ENCODE measurements around the gene QDPR. TPM values are rescaled to one million over a fixed set of nuclear protein-coding genes. Genes with fewer than 3 reads are reported as not detected.
"Not testable (repeated sequence)": the region's sequence is repeated elsewhere in the genome, so short reads cannot be mapped to it uniquely, and the experiment has no call there.

Gene QDPR
- polyA plus RNA-seq, 3 donors = 20.6 to 90.0 (median 64.4) TPM

DNA sequence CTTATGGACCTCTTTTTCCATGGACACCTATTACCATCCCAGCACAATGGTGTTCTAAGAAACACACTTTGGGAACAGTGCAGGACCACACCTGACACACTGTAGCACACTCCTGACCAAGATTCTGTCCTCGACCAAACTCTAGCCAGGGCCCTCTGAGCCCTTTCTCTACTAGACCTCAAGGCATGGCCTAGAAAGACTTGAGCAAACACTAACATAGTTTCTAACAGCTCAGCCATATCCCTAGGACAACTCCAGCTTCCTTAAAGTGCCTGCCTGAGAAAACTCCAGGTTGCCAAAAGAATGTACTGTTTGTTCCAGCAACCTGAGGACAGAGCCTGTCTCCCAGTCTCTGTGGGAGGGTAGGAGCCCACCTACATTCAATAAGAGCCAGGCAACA lies 48.3 kb downstream of the QDPR start:
- WGBS, 3 donors = 90 to 100% (median 96%) methylated on average over 1 of the region's 1 CpG
- no peak overlapping the region for H3K27ac ChIP-seq (ENCODE audit: low read depth, low read length)

DNA sequence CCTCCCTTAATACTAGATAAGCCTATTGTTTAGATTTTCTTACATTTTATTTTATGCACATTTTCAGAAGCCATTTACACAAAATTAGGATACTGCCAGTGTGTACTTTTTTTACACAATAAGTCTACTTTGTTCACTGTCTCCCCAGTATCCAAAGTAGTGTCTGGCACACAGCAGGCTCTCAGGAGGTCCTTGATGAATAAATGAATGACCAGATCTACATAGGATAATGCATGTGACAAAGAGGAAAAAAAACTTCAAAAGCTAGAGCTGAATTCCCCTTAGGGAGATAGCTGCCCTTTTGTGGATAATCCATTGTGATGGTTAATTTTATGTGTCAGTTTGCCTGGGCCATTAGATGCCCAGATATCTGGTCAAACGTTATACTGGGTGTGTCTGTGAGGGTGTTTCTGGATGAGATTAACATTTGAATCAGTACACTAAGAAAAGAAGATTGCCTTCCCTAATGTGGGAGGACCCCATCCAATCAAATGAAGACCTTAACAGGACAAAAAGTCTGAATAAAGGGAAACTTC lies 61.6 kb downstream of the QDPR start:
- 25 to 47% (median 38%) methylated on average over 1 of the region's 1 CpG for WGBS, 3 donors
- H3K27ac ChIP-seq (ENCODE audit: low read depth, low read length) = no peak overlapping the region

DNA sequence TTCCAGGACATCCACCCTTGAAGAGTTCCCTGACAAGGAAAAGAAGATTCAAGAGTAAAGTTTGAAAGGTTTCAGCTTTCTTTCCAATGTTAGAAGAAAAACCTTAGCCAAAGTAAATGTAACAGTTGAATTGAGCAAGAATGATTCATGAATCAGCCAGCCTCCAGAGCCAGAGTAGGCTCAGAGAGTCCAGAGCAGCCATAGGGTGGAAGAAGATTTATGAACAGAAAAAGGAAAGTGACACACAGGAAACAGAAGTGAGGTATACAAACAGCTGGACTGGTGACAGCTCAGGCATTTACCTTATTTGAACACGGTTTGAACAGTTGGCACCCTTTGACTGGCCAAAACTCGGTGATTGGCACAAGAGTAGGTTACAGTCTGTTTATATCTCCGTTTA lies 63.2 kb downstream of the QDPR start:
- no peak overlapping the region for H3K27ac ChIP-seq (ENCODE audit: low read depth, low read length)
- 50 to 56% (median 52%) methylated on average over 3 of the region's 3 CpGs for WGBS, 3 donors

DNA sequence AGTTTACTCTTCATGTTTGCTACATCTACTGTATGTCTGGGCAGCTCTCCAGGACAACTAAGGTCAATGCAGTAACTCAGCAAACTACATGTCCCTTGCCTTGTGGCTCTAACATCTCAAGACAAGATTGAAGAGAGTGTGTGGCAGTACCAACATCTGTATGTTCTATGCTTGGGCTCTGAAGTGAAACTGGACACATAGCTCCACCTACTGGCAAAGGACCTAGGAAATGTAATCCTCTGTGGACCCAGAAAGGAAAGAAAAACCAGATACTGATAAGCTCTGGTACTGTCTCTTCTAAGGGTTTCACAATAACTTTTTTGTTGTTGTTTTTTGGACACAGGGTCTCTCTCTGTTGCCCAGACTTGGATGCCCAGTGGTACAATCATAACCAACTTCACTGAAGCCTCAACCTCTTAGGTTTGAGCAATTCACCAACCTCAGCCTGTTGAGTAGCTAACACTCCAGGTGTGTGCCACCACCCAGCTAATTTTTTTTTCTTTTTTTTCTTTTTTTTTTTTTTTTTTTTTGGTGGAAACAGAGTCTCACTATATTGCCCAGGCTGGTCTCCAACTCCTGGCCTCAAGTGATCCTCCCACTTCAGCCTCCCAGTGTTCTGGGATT lies 64.1 kb downstream of the QDPR start:
- H3K27ac ChIP-seq (ENCODE audit: low read depth, low read length) = no peak overlapping the region

DNA sequence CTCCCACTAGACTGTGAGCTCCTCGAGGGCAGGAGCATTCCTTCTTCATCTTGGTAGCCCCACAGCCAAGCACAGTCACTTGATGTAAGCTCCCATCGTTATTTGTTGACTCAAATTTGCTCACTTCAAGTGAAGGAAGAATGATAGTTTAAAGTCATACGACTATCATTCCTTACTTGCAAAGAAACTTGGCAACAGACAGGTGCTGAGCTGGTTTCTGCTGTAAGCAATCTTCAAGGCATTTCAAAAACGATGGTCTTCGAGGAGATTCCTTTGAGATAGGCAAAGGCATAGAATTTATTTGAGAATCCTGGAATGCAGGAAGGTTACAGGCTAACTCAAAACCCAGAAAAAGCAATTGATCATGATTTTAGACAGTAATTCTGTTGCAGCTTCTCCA lies 64.8 kb downstream of the QDPR start:
- no peak overlapping the region for H3K27ac ChIP-seq (ENCODE audit: low read depth, low read length)
- WGBS, 3 donors = 70 to 78% (median 75%) methylated on average over 5 of the region's 5 CpGs

DNA sequence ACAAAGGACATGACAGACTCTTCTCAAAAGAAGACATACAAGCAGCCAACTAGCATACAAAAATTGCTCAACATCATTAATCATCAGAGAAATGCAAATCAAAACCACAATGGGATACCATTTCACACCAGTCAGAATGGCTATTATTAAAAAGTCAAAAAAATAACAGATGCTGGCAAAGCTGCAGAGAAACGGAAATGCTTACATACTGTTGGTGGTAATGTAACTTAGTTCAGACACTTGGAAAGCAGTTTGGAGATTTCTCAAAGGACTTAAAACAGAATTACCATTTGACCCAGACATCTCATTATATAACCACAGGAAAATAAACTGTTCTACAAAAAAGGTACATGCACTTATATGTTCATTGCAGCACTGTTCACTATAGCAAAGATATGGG lies 69.4 kb downstream of the QDPR start:
- 70 to 74% (median 71%) methylated on average over 1 of the region's 1 CpG for WGBS, 3 donors
- H3K27ac ChIP-seq (ENCODE audit: low read depth, low read length) = not testable (repeated sequence)

DNA sequence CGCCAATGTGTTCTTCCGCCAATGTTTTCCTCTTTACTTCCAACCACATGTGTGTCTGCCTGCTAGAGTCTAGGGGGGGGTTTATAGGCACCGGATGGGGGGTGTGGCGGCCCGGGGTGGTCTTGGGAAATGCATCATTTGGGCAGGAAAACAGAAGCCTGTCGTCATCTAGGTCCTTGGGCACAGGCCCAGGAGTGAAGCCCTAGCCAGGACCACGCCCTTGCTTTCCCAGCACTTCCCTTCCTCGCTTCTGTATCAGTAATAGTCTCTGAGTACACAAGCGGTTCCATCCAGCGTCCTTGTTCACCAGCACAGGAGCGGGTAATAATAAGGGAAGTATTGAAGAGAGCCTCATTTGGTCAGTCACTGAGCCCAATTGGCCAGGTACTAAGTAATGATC lies 74.5 kb downstream of the QDPR start:
- WGBS, 3 donors = 67 to 82% (median 80%) methylated on average over 11 of the region's 11 CpGs
- H3K27ac ChIP-seq (ENCODE audit: low read depth, low read length) = no peak overlapping the region

DNA sequence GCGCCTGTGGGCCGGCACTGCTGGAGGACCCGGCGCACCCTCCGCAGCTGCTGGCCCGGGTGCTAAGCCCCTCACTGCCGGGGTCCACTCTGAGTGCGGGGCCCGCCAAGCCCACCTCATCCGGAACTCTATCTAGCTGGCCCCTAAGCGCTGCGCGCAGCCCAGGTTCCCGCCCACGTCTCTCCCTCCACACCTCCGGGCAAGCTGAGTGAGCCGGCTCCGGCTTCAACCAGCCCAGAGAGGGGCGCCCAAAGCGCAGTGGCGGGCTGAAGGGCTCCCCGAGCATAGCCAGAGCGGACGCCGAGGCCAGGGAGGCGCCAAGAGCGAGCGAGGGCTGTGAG lies 75.2 kb downstream of the QDPR start:
- WGBS, 3 donors = 96 to 97% (median 97%) methylated on average over 27 to 28 of the region's 28 CpGs
- H3K27ac ChIP-seq (ENCODE audit: low read depth, low read length) = no peak overlapping the region

Other genes starting within 250 kb of the QDPR start
- gene CLRN2, start 3.1 kb upstream of the QDPR start, polyA plus RNA-seq = not detected
- 100 to 1,000 TPM in 1 of 3 donors, 10 to 100 TPM in 2; 30.7 to 101 (median 74.3) TPM for gene LAP3, start 65.1 kb upstream of the QDPR start, polyA plus RNA-seq
- gene MED28, start 102.6 kb upstream of the QDPR start, polyA plus RNA-seq = 10 to 100 TPM in 2 of 3 donors, 1 to 10 TPM in 1; 5.5 to 14.7 (median 13.1) TPM